Cardiac fibroblast (primary cell): ENCODE results near the gene ENPP6.

ENCODE experiments used
- DNase-seq, 2 donors: peaks; one replicate each; pipeline versions ENCODE4 v3.0.0 to v3.0.0-alpha.2; 2010; ENCODE audit warnings: low read depth in 2 of 2
- H3K4me3 ChIP-seq, 2 donors: replicated peaks in 1 of 2; 1 replicate in 1 of 2; 2 replicates in 1 of 2; pipeline ENCODE4 v1.5.1; 2011; ENCODE audit warnings: low read depth in 2 of 2, low read length in 2 of 2, mild to moderate bottlenecking in 2 of 2, moderate library complexity in 1 of 2
- CTCF ChIP-seq: IDR thresholded peaks from one replicate; pipeline ENCODE4 v1.5.1; 2011; ENCODE audit warnings: low read depth, mild to moderate bottlenecking, low read length, inconsistent platforms

The ENPP6 gene

GRCh38 chr4:184102488-184102887, 115.2 kb downstream of the ENPP6 start:
- no peak for DNase-seq
- H3K4me3 ChIP-seq: no peak overlapping the region
- TF ChIP-seq CTCF: no peak

- DNase-seq: no peak
- no peak overlapping the region for H3K4me3 ChIP-seq
- TF ChIP-seq CTCF: no peak
These were observed 116.0 kb downstream of the ENPP6 start for GRCh38 chr4:184101711-184102110.

GRCh38 chr4:184100297-184100885, 117.3 kb downstream of the ENPP6 start:
- peak; percentile 78 for TF ChIP-seq CTCF
- peak; percentile 20 to 24 for DNase-seq

GRCh38 chr4:184099535-184099966, 118.1 kb downstream of the ENPP6 start:
- no peak for TF ChIP-seq CTCF
- H3K4me3 ChIP-seq: no peak overlapping the region
- DNase-seq: no peak

More at GRCh38 chr4:184100297-184100885, 117.3 kb downstream of the ENPP6 start:
- H3K4me3 ChIP-seq: no peak overlapping the region

GRCh38 chr4:184099000-184099399, 118.7 kb downstream of the ENPP6 start:
- no peak overlapping the region for H3K4me3 ChIP-seq
- TF ChIP-seq CTCF: no peak
- no peak for DNase-seq

GRCh38 chr4:184097815-184098214, 119.9 kb downstream of the ENPP6 start:
- no peak for DNase-seq
- H3K4me3 ChIP-seq: no peak overlapping the region
- no peak for TF ChIP-seq CTCF

GRCh38 chr4:184097241-184097605, 120.5 kb downstream of the ENPP6 start:
- DNase-seq: peak in 1 of 2 donors; percentile 3
- TF ChIP-seq CTCF: no peak
- no peak overlapping the region for H3K4me3 ChIP-seq
